Measurements from ENCODE around the gene HOMER2. TPM values are rescaled to one million over a fixed set of nuclear protein-coding genes. Genes with fewer than 3 reads are reported as not detected.

Gene HOMER2
- total RNA-seq, 1 experiment from 2014 or later, result 8.8 TPM

DNA sequence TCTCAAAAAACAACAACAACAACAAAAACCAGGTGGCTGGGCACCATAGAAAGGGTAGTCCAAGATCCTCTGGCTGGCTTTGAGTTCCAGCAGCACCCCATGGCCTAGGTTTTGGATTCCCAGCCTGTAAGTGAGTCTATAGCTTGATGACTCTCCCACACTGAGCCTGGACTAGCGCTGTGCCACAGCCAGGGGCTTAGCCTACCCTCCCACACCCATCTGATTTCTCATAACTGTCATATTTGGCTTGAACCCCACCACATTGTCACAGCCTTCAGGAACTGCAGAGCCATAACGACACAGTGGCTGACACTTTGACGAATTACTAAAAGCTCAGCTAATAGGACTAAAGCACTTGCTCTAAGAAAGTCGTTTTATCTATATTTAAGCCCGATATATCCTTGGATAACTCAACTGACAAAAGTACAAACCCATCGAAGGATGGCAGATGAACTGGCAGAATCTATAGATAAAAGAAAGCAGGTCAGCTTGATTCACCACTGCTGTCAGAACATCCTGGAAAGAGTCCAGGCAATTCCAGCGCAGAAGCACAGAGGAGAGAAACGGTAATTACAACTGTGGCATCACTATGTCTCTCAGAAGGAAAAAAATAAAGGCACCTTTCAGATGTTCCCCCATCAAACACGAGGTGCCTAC, 62.1 kb downstream of the HOMER2 start:
- ChIA-PET POLR2A (no interaction called here), CTCF (no interaction called here)
- H3K4me1 Mint-ChIP-seq (ENCODE audit: insufficient read depth, unreplicated experiment), result no peaks in the 10 kb centered on the region
- BruUV-seq (replicated peaks), result no TSS peak
- intact Hi-C loops (cut with micrococcal nuclease), result no loop called here
- TF ChIP-seq, protein P1, sequence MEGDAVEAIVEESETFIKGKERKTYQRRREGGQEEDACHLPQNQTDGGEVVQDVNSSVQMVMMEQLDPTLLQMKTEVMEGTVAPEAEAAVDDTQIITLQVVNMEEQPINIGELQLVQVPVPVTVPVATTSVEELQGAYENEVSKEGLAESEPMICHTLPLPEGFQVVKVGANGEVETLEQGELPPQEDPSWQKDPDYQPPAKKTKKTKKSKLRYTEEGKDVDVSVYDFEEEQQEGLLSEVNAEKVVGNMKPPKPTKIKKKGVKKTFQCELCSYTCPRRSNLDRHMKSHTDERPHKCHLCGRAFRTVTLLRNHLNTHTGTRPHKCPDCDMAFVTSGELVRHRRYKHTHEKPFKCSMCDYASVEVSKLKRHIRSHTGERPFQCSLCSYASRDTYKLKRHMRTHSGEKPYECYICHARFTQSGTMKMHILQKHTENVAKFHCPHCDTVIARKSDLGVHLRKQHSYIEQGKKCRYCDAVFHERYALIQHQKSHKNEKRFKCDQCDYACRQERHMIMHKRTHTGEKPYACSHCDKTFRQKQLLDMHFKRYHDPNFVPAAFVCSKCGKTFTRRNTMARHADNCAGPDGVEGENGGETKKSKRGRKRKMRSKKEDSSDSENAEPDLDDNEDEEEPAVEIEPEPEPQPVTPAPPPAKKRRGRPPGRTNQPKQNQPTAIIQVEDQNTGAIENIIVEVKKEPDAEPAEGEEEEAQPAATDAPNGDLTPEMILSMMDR (IDR thresholded peaks at IDR 0.05; ENCODE audit: unreplicated experiment), result no peak
- no peak overlapping the region for H3K27ac Mint-ChIP-seq (ENCODE audit: low read depth, unreplicated experiment)
- H3K4me3 Mint-ChIP-seq (ENCODE audit: unreplicated experiment), result no peak overlapping the region
- H3K36me3 Mint-ChIP-seq (ENCODE audit: insufficient read depth, unreplicated experiment), result no peaks in the 10 kb centered on the region
- no peaks in the 10 kb centered on the region for H3K27me3 Mint-ChIP-seq (ENCODE audit: insufficient read depth, unreplicated experiment)
- DNase-seq (ENCODE audit: unreplicated experiment), result no peak
- H3K9me3 Mint-ChIP-seq (ENCODE audit: unreplicated experiment), result no peaks in the 10 kb centered on the region

DNA sequence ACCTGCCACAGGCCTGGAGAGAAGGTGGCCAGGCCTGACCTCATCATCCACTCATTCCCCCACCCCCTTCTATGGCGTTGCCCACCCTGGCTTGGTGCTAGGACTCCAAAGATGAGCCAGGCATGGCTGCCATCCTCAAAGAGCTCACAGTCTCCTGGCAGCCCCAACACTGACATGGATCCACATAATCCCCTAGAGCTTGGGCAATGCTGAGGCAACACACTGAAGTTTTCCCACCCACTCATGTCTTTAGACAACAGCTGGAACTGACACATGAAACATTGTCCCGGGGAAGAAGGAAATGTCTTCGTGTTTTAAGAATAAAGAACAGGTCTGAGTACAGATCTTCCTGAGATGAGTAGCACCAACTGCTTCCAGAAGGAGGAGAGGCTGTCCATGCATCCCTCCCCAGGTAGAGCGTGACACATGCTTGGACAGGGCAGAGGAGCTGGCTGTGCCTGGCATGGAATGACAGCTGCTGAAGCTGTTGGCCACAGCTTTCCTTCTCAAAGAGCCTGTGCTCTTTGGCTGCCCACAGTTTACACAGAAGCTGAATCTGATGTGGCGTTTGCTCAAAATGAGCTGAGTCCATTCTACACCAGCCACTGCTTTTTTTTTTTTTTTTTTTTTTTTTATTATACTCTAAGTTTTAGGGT, 70.1 kb downstream of the HOMER2 start:
- H3K4me3 Mint-ChIP-seq (ENCODE audit: unreplicated experiment), result no peak overlapping the region
- H3K36me3 Mint-ChIP-seq (ENCODE audit: insufficient read depth, unreplicated experiment), result no peaks in the 10 kb centered on the region
- TF ChIP-seq, protein P1 (IDR thresholded peaks at IDR 0.05; ENCODE audit: unreplicated experiment), result no peak
- no TSS peak for BruUV-seq (replicated peaks)
- no peaks in the 10 kb centered on the region for H3K9me3 Mint-ChIP-seq (ENCODE audit: unreplicated experiment)
- H3K27me3 Mint-ChIP-seq (ENCODE audit: insufficient read depth, unreplicated experiment), result no peaks in the 10 kb centered on the region
- intact Hi-C loops (cut with micrococcal nuclease), result no loop called here
- no peaks in the 10 kb centered on the region for H3K4me1 Mint-ChIP-seq (ENCODE audit: insufficient read depth, unreplicated experiment)
- ChIA-PET POLR2A (no interaction called here), CTCF (interaction anchor here (0.7 kb wide), 1 partner anchor 26 kb away, joined by 4 read pairs; no protein-coding TSS in a partner anchor)
- no peak for DNase-seq (ENCODE audit: unreplicated experiment)
- no peak overlapping the region for H3K27ac Mint-ChIP-seq (ENCODE audit: low read depth, unreplicated experiment)

DNA sequence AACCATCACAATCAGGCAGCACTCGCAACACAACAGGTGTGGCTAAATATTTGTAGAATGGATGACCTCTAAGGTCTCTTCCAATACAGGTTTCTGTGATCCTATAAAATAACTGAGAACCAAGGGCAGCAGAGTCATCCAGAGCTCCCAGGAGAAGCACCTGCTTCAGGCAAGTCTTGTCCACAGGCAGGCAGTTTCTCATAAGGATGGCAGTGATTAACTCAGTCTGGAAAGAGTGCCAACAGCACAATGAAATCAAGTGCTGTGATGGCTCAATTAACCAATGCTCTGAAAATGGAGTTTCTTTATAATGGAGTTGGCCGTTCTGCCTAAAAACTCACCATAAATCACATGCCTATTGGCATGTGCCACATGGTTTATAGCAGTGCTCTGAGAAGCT, 70.8 kb downstream of the HOMER2 start:
- Mint-ChIP-seq H3K36me3 (ENCODE audit: insufficient read depth, unreplicated experiment) (no peaks in the 10 kb centered on the region), H3K9me3 (ENCODE audit: unreplicated experiment) (no peaks in the 10 kb centered on the region), H3K4me3 (ENCODE audit: unreplicated experiment) (no peak overlapping the region), H3K4me1 (ENCODE audit: insufficient read depth, unreplicated experiment) (no peaks in the 10 kb centered on the region), H3K27ac (ENCODE audit: low read depth, unreplicated experiment) (no peak overlapping the region), H3K27me3 (ENCODE audit: insufficient read depth, unreplicated experiment) (no peaks in the 10 kb centered on the region)
- ChIA-PET POLR2A (no interaction called here), CTCF (no interaction called here)
- no TSS peak for BruUV-seq (replicated peaks)
- intact Hi-C loops (cut with micrococcal nuclease), result no loop called here
- TF ChIP-seq, protein P1 (IDR thresholded peaks at IDR 0.05; ENCODE audit: unreplicated experiment), result no peak
- no peak for DNase-seq (ENCODE audit: unreplicated experiment)

DNA sequence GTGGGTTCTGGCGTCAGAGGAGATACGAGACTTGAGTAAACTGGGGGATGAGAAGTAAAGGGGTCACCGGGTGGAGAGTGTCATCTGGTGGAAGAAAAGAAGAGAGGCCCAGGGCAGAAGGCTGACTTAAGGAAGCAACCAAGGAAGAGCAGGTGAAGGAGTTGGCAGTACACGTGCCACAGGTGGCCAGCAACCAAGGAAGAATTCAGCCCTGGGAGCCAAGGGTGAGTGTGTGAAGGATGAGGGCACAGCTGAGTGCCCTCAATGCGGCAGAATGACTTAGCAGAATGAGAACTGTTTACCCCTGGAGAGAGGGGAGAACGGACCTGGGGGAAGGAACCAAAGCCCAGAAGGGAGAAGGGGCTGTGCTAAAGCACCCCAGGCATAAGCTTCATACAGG, 71.8 kb downstream of the HOMER2 start:
- Mint-ChIP-seq H3K27me3 (ENCODE audit: insufficient read depth, unreplicated experiment) (no peaks in the 10 kb centered on the region), H3K9me3 (ENCODE audit: unreplicated experiment) (no peaks in the 10 kb centered on the region), H3K4me1 (ENCODE audit: insufficient read depth, unreplicated experiment) (no peaks in the 10 kb centered on the region), H3K36me3 (ENCODE audit: insufficient read depth, unreplicated experiment) (no peaks in the 10 kb centered on the region), H3K4me3 (ENCODE audit: unreplicated experiment) (no peak overlapping the region), H3K27ac (ENCODE audit: low read depth, unreplicated experiment) (no peak overlapping the region)
- CTCF ChIA-PET, result no interaction called here
- no peak for DNase-seq (ENCODE audit: unreplicated experiment)
- TF ChIP-seq, protein P1 (IDR thresholded peaks at IDR 0.05; ENCODE audit: unreplicated experiment), result no peak
- BruUV-seq (replicated peaks), result no TSS peak
- intact Hi-C loops (cut with micrococcal nuclease), result no loop called here
- POLR2A ChIA-PET, result no interaction called here
